ELR (cell line): ENCODE results near the gene SEMA7A.
A peak's percentile ranks its signal among the peaks of the same experiment; 100 is the strongest.

ENCODE experiments used
- DNase-seq: peaks from one replicate; pipeline ENCODE4 v3.0.0-alpha.2; 2015; ENCODE audit warnings: low read depth

SEMA7A gene

GRCh38 chr15:74430510-74430951 lies 3.2 kb downstream of the SEMA7A start:
- no peak for DNase-seq

- no peak for DNase-seq
Observed at GRCh38 chr15:74429781-74430400, 3.9 kb downstream of the SEMA7A start.

GRCh38 chr15:74428970-74429780 lies 4.6 kb downstream of the SEMA7A start:
- DNase-seq, result no peak

GRCh38 chr15:74428442-74428787 lies 5.3 kb downstream of the SEMA7A start:
- no peak for DNase-seq

- no peak for DNase-seq
Observed at GRCh38 chr15:74427607-74428441, 5.9 kb downstream of the SEMA7A start.

GRCh38 chr15:74426404-74427281 lies 7.1 kb downstream of the SEMA7A start:
- no peak for DNase-seq

GRCh38 chr15:74425630-74426029 lies 8.1 kb downstream of the SEMA7A start:
- no peak for DNase-seq

- no peak for DNase-seq
Observed at GRCh38 chr15:74424901-74425528, 8.7 kb downstream of the SEMA7A start.

- peak; percentile 59 for DNase-seq
Observed at GRCh38 chr15:74423431-74424257, 10.1 kb downstream of the SEMA7A start.

- DNase-seq, result peak; percentile 92
Observed at GRCh38 chr15:74422652-74423430, 10.9 kb downstream of the SEMA7A start.

- DNase-seq, result no peak
Observed at GRCh38 chr15:74422265-74422651, 11.5 kb downstream of the SEMA7A start.

GRCh38 chr15:74421302-74422245 lies 12.2 kb downstream of the SEMA7A start:
- no peak for DNase-seq

GRCh38 chr15:74420193-74420905 lies 13.4 kb downstream of the SEMA7A start:
- peak; percentile 64 for DNase-seq

- no peak for DNase-seq
Observed at GRCh38 chr15:74419432-74419831, 14.3 kb downstream of the SEMA7A start.

GRCh38 chr15:74418575-74419338 lies 15.0 kb downstream of the SEMA7A start:
- DNase-seq, result no peak

GRCh38 chr15:74417670-74418069 lies 16.1 kb downstream of the SEMA7A start:
- no peak for DNase-seq

- DNase-seq, result peak; percentile 97
Observed at GRCh38 chr15:74417225-74417624, 16.5 kb downstream of the SEMA7A start.
